Mammary epithelial cell (primary cell): ENCODE results near the gene C4orf51.
A peak's percentile ranks its signal among the peaks of the same experiment; 100 is the strongest.

Experiments used
- CTCF ChIP-seq, 2 donors: IDR thresholded peaks in 1 of 2; conservative IDR thresholded peaks in 1 of 2; 2 replicates each; pipeline ENCODE4 v1.5.1; 2011 to 2012; ENCODE audit warnings: inconsistent platforms in 2 of 2, low read length in 2 of 2, mild to moderate bottlenecking in 2 of 2, control low read depth in 1 of 2, low read depth in 1 of 2; ENCODE audit not compliant: insufficient read depth in 1 of 2; ENCODE audit errors: extremely low read depth in 1 of 2
- EZH2 ChIP-seq: IDR thresholded peaks from 2 replicates; pipeline ENCODE4 v1.6.1; 2012; ENCODE audit warnings: low read length, inconsistent platforms, borderline replicate concordance

GRCh38 chr4:145723336-145723735, 43.4 kb downstream of the C4orf51 start:
- TF ChIP-seq CTCF (conservative IDR thresholded peaks at IDR 0.05 in 1 of 2, IDR thresholded peaks at IDR 0.05 in 1 of 2; ENCODE audit: extremely low read depth in 1 of 2, insufficient read depth in 1 of 2, low read depth in 1 of 2, low read length in 2 of 2) (peak; percentile 8 to 49), EZH2 (no peak)
